Neural progenitor cell (in vitro differentiated cells): ENCODE results near the gene RETREG3.

ENCODE experiments used
- EZH2 ChIP-seq: fragments of 200-600 bp; sonication (generic); IDR thresholded peaks from 2 replicates; pipeline ENCODE4 v1.6.1; 2017; ENCODE audit warnings: antibody characterized with exemption, mild to moderate bottlenecking, moderate library complexity
- EZH2phosphoT487 ChIP-seq: fragments of 200-600 bp; sonication (generic); IDR thresholded peaks from 2 replicates; pipeline ENCODE4 v1.6.1; 2017; ENCODE audit warnings: antibody characterized with exemption
- TF ChIP-seq, protein P1 (sequence below): fragments of 200-600 bp; sonication (generic); IDR thresholded peaks from 2 replicates; pipeline ENCODE4 v1.5.1; 2017; ENCODE audit warnings: antibody characterized with exemption, mild to moderate bottlenecking

DNA sequence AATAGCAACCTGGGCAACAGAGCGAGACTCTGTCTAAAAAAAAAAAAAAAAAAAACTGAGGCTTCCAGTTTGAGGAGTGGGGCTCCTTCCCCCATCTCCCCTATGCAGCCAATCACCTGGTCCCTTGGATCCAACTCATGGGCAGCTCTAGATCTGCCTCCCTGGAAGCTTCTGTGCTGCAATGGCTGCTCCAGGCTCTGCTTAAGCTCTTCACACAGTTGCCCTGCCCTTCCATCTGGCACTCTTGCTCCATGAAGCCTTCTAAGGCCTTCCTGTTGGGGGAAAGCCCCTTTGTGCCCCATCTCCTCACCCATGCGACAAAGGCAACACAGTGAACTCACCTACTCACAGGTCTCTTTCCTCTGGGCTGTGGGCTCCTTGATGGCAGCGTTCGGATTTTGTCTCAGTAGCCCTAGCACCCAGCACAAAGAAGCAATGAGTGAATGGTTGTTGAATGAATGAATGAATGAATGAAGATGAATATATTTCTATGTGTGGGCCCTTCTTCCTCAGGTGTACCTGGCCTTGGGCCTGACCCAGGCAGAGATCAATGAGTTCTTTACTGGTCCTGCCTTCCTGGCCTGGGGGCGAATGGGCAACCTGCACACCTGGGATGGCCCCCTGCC is 71.2 kb downstream of the RETREG3 start:
- TF ChIP-seq, protein P1, sequence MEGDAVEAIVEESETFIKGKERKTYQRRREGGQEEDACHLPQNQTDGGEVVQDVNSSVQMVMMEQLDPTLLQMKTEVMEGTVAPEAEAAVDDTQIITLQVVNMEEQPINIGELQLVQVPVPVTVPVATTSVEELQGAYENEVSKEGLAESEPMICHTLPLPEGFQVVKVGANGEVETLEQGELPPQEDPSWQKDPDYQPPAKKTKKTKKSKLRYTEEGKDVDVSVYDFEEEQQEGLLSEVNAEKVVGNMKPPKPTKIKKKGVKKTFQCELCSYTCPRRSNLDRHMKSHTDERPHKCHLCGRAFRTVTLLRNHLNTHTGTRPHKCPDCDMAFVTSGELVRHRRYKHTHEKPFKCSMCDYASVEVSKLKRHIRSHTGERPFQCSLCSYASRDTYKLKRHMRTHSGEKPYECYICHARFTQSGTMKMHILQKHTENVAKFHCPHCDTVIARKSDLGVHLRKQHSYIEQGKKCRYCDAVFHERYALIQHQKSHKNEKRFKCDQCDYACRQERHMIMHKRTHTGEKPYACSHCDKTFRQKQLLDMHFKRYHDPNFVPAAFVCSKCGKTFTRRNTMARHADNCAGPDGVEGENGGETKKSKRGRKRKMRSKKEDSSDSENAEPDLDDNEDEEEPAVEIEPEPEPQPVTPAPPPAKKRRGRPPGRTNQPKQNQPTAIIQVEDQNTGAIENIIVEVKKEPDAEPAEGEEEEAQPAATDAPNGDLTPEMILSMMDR = no peak
- TF ChIP-seq EZH2 (no peak), EZH2phosphoT487 (no peak)
